ENCODE results near the gene EBI3.
"Not testable (repeated sequence)": the region's sequence is repeated elsewhere in the genome, so short reads cannot be mapped to it uniquely, and the experiment has no call there.

The EBI3 gene

DNA sequence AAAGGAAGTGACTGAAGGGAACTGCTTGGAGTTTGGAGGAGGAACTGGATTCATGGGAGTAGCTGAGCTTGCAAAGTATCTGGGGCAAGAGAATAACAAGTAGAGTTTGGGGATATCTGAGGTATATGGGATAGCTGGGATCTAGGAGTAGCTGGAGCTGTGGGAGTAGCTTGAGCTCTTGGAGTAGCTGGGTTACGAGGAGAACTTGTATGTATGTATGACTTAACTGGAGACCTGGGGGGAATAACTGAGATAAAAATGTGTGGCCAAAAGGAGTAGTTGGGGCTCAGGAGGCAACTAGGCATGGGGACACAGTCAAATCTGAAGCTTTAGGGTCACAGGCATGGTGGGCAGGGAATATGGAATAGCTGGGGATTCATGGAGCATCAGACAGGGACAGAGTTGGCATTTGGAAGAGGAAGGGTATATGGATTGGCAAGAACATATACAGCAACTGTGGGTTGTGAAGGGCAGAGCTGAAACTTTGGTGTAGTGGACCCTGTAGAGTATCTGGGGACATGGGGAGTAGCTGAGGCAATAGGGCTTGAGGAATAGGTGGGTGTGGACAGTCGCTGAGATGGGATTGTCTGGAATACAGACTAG lies 28.3 kb upstream of the EBI3 start:
- DNase-seq (ENCODE audit: low read depth) = no peak

- DNase-seq (ENCODE audit: low read depth) = no peak
Observed at GRCh38 chr19:4201798-4202197, 27.5 kb upstream of the EBI3 start.

DNA sequence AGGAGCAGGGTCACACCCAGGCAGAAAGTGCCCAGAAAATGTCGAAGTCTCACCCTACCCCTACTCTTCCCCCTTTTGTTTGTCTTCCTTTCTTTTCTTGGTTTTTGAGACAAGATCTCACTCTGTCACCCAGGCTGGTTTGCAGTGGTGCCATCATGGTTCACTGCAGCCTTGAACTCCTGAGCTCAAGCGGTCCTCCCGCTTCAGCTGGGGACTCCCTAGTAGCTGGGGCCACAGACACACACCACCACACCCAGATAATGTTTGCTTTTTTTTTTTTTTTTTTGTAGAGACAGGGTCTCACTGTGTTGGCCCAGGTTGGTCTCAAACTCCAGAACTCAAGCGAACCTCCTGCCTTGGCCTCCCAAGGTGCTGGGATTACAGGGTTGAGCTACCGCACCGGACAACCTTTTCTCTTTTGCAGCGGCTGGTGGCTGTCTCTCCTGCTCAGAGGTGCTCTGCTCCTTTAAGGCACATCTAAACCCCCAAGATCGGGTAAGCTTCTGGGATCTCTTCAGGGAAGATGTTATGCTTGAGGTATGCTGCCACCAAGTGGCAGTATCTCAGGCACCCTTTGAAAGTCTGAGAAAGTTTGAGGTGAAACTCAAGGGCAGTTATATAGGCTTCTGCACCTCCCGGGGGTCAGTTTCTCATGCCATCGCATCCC lies 22.4 kb upstream of the EBI3 start:
- DNase-seq (ENCODE audit: low read depth) = no peak

DNA sequence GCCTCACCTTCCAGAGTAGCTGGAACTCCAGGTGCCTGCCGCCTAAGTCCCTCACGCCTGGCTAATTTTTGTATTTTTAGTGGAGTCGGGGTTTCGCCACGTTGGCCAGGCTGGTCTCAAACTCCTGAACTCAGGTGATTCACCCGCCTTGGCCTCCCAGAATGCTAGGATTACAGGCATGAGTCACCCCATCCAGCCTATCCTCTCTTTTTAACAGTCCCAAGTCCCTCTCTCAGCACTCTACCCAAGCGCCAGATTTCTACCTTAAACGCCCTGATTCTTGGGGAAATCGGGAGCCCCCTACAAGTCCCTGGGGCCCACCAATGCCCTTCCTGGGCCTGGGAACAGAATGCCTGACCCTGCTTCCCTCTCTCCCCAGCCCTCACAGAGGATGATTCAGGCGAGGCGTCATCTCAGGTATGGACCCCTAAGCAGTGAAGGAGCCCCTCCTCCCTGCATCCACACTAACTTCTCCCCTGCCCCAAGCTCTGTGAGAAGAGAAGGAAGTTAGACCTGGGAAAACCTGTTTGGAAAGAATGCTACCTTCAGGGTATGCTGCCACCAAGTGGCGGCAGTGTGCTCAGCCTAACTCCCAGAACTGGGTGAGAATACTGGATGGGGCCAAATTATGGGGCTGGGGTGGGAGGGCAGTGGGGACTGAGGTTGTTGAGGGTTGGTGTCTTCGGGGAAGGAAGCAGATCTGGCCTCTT lies 20.8 kb upstream of the EBI3 start:
- no peak for DNase-seq (ENCODE audit: low read depth)

DNA sequence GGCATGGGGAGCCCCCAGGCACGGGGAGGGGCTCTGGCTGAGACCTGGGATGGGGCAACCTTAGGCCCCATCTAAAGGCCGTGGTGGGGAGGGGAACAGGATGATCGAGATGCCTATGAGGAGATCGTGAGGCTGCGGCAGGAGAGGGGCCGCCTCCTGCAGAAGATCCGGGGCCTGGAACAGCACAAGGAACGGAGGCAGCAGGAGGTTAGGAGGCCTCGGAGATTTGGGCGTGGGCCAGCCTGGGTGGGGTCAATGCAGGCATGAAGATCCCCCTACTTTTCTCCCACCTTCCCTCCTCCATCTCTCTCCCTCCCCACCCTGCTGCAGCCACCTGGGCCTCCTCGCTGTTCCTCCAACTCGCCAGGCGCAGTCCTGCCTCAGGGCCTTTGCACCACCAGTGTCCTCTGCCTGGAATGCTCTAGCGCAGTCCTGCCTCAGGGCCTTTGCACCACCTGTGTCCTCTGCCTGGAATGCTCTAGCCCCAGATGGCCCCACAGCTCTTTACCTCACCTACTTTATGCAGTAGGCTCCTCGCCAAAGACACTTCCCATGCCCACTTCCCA lies 19.1 kb upstream of the EBI3 start:
- no peak for DNase-seq (ENCODE audit: low read depth)

DNA sequence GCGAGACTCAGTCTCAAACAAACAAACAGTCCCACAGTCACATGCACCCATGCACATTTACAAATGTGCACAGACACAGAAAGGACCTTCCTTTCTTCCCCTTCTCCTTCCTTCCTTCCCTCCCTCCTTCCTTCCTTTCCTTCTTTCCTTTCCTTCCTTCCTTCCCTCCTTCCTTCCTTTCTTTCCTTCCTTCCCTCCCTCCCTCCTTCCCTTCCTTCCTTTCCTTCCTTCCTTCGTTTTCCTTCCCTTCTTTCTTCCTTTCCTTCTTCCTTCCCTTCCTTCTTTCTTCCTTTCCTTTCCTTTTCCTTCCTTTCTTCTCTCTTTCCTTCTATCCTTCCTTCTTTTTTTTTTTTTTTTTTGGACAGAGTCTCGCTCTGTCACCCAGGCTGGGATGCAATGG lies 16.2 kb upstream of the EBI3 start:
- no peak for DNase-seq (ENCODE audit: low read depth)

- DNase-seq (ENCODE audit: low read depth) = no peak
Observed at GRCh38 chr19:4215807-4216206, 13.5 kb upstream of the EBI3 start.

DNA sequence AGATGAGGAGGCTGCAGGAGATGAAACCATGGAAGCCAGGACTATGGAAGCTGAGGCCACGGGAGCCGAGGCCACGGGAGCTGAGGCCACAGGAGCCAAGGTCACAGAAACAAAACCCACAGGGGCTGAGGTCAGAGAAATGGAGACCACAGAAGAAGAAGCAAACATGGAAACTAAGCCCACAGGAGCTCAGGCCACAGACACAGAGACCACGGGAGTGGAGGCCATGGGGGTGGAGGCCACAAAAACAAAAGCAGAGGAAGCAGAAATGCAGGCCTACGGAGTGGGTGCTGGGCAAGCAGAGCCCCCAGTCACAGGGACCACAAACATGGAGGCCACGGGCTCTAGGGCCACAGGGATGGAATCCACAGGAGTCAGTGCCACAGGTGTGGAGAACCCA lies 12.5 kb upstream of the EBI3 start:
- no peak for DNase-seq (ENCODE audit: low read depth)

DNA sequence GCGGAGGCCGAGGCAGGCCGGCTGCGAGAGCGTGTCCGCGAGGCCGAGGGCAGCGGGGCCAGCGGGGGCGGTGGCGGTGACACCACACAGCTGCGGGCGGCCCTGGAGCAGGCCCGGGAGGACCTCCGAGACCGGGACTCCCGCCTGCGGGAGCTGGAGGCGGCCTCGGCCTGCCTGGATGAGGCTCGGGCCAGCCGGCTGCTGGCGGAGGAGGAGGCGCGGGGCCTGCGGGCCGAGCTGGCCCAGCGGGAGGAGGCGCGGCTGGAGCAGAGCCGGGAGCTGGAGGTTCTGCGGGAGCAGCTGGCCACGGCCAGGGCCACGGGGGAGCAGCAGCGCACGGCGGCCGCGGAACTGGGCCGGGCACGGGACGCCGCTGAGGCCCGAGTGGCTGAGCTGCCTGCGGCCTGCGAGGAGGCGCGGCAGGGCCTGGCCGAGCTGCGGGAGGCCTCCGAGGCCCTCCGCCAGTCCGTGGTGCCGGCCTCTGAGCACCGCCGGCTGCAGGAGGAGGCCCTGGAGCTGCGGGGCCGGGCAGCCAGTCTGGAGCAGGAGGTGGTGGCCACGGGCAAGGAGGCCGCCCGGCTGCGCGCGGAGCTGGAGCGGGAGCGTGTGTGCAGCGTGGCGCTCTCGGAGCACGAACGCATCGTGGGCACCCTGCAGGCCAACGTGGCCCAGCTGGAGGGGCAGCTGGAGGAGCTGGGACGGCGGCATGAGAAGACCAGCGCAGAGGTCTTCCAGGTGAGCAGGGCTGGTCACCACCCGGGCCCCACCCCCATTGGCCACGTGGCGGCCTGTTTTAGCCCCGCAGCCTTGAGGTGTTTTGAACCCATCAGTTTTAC lies 11.7 kb upstream of the EBI3 start:
- DNase-seq (ENCODE audit: low read depth) = no peak

- not testable (repeated sequence) for DNase-seq (ENCODE audit: low read depth)
Observed at GRCh38 chr19:4218523-4218922, 10.8 kb upstream of the EBI3 start.

GRCh38 chr19:4220188-4220587 lies 9.1 kb upstream of the EBI3 start:
- no peak for DNase-seq (ENCODE audit: low read depth)

- DNase-seq (ENCODE audit: low read depth) = no peak
Observed at GRCh38 chr19:4224470-4224869, 4.9 kb upstream of the EBI3 start.

- DNase-seq (ENCODE audit: low read depth) = no peak
Observed at GRCh38 chr19:4225885-4226284, 3.4 kb upstream of the EBI3 start.

- DNase-seq (ENCODE audit: low read depth) = no peak
Observed at GRCh38 chr19:4227771-4228170, 1.6 kb upstream of the EBI3 start.

DNA sequence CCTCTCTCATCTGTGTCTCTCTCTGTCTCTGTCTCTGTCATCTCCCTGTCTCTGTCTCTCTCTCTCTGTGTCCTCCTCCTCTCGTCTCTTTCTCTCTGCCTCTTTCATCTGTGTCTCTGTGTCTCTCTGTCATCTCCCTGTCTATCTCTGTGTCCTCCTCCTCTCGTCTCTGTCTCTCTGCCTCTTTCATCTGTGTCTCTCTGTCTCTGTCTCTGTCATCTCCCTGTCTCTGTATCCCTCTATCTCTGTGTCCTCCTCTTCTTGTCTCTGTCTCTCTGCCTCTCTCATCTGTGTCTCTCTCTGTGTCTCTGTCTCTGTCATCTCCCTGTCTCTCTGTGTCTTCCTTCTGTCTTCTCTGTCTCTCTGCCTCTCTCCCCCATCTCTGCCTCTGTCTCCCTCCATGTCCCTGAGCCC lies 551 bp upstream of the EBI3 start:
- no peak for DNase-seq (ENCODE audit: low read depth)

- not testable (repeated sequence) for DNase-seq (ENCODE audit: low read depth)
Observed at GRCh38 chr19:4230237-4230636, 914 bp downstream of the EBI3 start.

GRCh38 chr19:4231521-4231920 lies 2.2 kb downstream of the EBI3 start:
- DNase-seq (ENCODE audit: low read depth) = not testable (repeated sequence)

DNA sequence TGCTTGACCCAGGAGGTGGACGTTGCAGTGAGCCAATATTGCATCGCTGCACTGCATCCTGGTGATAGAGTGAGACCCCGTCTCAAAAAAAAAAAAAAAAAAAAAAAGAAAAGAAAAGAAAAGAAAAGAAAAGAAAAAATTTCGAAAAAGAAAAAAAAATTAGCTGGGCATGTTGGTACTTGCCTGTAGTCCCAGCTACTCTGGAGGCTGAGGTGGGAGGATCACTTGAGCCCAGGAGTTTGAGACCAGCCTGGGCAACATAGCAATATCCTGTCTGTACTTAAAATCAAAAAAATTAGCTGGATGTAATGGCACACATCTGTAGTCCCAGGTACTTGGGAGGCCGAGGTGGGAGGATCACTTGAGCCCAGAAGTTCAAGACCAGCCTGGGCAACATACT lies 2.8 kb downstream of the EBI3 start:
- DNase-seq (ENCODE audit: low read depth) = not testable (repeated sequence)

GRCh38 chr19:4232614-4233281 lies 3.4 kb downstream of the EBI3 start:
- DNase-seq (ENCODE audit: low read depth) = no peak

GRCh38 chr19:4233282-4233853 lies 4.0 kb downstream of the EBI3 start:
- DNase-seq (ENCODE audit: low read depth) = no peak

GRCh38 chr19:4234142-4234861 lies 5.0 kb downstream of the EBI3 start:
- no peak for DNase-seq (ENCODE audit: low read depth)

Measured in GM04503 (cell line).